ENCODE results near the gene HTR5A.

HTR5A gene

DNA sequence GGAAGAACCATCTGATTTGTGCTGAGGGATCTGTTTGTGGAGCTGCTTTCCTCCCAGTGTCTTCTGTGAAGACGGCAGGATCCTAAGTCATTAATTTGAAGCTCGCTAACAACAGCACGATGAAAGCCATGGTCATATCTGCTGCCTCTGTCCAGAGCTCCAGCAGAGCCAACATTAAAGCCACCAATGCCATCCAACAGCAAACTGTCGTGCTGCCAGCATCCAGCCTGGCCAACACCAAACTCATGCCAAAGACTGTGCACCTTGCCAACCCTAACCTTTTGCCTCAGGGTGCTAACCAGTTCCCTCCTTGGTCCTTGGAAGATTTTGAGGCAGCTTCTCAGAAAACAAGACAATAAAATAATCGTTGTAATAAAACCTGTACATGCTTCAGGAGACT is 36.2 kb downstream of the HTR5A start:
- no peak for FAIRE-seq
- DNase-seq (ENCODE audit: insufficient read length, low spot score) = no peak
- TF ChIP-seq POLR2A (IDR thresholded peaks at IDR 0.05; ENCODE audit: low read depth, low read length) = no peak

- DNase-seq (ENCODE audit: insufficient read length, low spot score) (no peak), FAIRE-seq (no peak)
- TF ChIP-seq POLR2A (IDR thresholded peaks at IDR 0.05; ENCODE audit: low read depth, low read length) = no peak
Measured at GRCh38 chr7:155107126-155107525, 37.0 kb downstream of the HTR5A start.

DNA sequence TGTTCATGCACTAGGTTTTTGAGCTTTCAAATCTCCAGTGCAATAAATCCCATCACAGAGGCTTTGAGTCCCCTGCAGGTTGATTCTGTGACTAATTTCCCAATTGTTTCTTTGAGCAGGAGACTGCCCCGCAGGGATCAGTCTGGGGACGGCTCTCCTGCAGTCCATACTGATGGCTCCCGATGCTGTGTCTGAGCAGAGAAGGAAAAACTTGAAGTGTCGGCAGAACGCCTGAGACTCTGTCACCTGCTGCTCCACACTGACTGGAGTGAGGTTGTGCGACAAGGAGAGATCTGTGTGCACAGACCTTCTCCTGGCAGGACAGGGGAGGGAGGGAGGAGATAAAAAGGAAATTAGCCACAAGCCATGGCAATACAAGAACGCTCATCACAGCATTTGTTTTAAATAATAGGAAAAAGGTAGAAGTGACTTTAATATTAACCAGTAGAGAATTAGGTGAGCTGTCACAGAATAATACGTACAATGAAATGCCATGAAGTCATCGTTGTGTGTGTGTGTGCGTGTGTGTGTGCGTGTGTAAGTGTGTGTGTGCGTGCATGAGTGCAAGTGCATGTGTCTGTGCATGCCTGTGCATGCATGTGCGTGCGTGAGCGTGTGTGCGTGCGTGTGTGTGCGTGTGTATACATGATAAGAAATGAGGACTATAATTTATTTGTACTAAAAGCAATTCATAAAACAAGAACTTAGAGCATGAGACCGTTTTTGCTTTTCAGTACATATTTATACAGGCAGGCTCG is 38.2 kb downstream of the HTR5A start:
- DNase-seq (ENCODE audit: insufficient read length, low spot score) (no peak), FAIRE-seq (no peak)
- no peak for TF ChIP-seq POLR2A (IDR thresholded peaks at IDR 0.05; ENCODE audit: low read depth, low read length)

- no peak for DNase-seq (ENCODE audit: insufficient read length, low spot score)
- no peak for TF ChIP-seq POLR2A (IDR thresholded peaks at IDR 0.05; ENCODE audit: low read depth, low read length)
- FAIRE-seq = no peak
Measured at GRCh38 chr7:155109121-155109520, 39.0 kb downstream of the HTR5A start.

DNA sequence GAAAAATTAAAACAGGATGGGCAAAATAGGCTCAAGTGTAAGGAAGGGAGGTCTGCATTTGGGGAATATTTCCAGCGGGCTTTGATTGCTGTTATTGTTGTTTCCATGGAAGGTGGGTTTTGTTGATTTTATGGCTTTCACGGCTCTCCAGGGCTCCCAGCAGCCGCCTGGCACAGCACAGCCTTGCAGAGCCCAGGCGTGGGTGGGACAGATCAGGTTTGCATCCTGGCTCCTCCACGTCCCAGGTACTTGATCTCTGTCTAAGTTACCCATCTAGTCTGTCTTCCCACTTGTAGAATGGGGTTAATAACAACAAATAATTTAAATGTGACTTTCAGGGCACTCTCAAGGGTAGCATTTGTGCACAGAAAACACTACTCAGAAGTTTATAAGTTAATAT is 45.2 kb downstream of the HTR5A start:
- no peak for DNase-seq (ENCODE audit: insufficient read length, low spot score)
- no peak for TF ChIP-seq POLR2A (IDR thresholded peaks at IDR 0.05; ENCODE audit: low read depth, low read length)
- no peak for FAIRE-seq

- FAIRE-seq = no peak
- peak; percentile 16 for DNase-seq (ENCODE audit: insufficient read length, low spot score)
- no peak for TF ChIP-seq POLR2A (IDR thresholded peaks at IDR 0.05; ENCODE audit: low read depth, low read length)
Measured at GRCh38 chr7:155119801-155120382, 49.8 kb downstream of the HTR5A start.

- DNase-seq (ENCODE audit: insufficient read length, low spot score) (no peak), FAIRE-seq (no peak)
- no peak for TF ChIP-seq POLR2A (IDR thresholded peaks at IDR 0.05; ENCODE audit: low read depth, low read length)
Measured at GRCh38 chr7:155120460-155120859, 50.3 kb downstream of the HTR5A start.

- FAIRE-seq (no peak), DNase-seq (ENCODE audit: insufficient read length, low spot score) (no peak)
- TF ChIP-seq POLR2A (IDR thresholded peaks at IDR 0.05; ENCODE audit: low read depth, low read length) = no peak
Measured at GRCh38 chr7:155122831-155123230, 52.7 kb downstream of the HTR5A start.

GRCh38 chr7:155123413-155123812 is 53.3 kb downstream of the HTR5A start:
- TF ChIP-seq POLR2A (IDR thresholded peaks at IDR 0.05; ENCODE audit: low read depth, low read length) = no peak
- DNase-seq (ENCODE audit: insufficient read length, low spot score) (no peak), FAIRE-seq (no peak)

GRCh38 chr7:155124706-155125105 is 54.6 kb downstream of the HTR5A start:
- DNase-seq (ENCODE audit: insufficient read length, low spot score) = no peak
- no peak for TF ChIP-seq POLR2A (IDR thresholded peaks at IDR 0.05; ENCODE audit: low read depth, low read length)
- FAIRE-seq = no peak

DNA sequence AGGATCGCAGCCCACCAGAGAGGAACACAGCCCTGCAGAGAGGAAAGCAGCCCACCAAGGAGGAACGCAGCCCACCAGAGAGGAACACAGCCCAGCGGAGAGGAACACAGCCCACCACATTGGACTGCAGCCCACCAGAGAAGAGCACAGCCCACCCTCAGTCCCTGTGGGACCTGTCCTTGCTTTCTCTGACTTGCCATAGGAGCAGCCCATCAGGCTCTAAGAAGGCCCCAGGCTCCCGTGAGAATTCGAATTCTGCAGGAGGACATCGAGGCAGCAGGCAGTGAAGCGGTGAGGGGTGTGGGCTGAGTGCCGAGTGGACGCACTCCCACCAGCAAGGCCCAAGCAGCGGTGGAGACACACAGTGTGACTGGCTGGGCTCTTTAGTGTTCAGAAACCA is 59.1 kb downstream of the HTR5A start:
- FAIRE-seq (no peak), DNase-seq (ENCODE audit: insufficient read length, low spot score) (no peak)

GRCh38 chr7:155129789-155130188 is 59.7 kb downstream of the HTR5A start:
- no peak for FAIRE-seq
- no peak for TF ChIP-seq POLR2A (IDR thresholded peaks at IDR 0.05; ENCODE audit: low read depth, low read length)
- DNase-seq (ENCODE audit: insufficient read length, low spot score) = no peak

More for the DNA sequence above, 59.1 kb downstream of the HTR5A start:
- no peak for TF ChIP-seq POLR2A (IDR thresholded peaks at IDR 0.05; ENCODE audit: low read depth, low read length)

DNA sequence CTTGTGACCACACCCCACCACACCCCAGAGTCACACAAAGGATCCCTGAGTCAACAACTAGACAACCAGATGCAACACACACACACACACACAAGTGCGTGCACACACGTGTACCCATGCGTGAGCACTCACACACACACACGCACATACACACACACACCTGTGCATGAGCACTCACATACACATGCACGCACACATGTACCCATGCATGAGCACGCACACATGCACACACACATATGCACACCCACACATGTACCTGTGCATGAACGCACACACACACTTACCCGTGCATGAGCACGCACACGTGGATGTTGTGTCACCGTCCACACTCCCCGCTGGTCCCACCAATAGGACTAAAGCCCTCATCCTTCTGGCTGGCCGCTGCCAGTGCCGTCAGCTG is 60.4 kb downstream of the HTR5A start:
- FAIRE-seq = no peak

DNA sequence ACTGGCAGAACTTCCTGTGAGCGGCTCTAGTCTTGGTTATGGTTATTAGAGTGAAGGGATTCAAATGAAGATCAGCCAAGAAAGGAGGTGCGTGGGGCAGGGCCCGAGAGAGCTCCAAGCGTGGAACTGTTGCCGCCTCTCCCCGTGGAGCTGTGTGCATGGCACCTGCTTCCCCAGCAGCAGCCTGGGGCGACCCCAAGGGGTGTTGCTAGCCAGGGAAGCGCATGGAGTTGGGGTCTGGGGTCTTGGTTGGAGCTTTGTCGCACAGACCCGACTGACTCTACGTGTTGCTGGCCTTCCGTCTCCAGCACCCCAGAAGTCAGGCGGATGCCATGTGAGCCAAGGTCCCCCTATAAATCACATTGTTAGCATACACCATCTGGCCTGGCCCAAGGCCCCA is 61.0 kb downstream of the HTR5A start:
- TF ChIP-seq POLR2A (IDR thresholded peaks at IDR 0.05; ENCODE audit: low read depth, low read length) = no peak
- no peak for DNase-seq (ENCODE audit: insufficient read length, low spot score)
- FAIRE-seq = no peak

More for the DNA sequence above, 60.4 kb downstream of the HTR5A start:
- TF ChIP-seq POLR2A (IDR thresholded peaks at IDR 0.05; ENCODE audit: low read depth, low read length) = no peak
- DNase-seq (ENCODE audit: insufficient read length, low spot score) = no peak

- FAIRE-seq = no peak
- no peak for TF ChIP-seq POLR2A (IDR thresholded peaks at IDR 0.05; ENCODE audit: low read depth, low read length)
- no peak for DNase-seq (ENCODE audit: insufficient read length, low spot score)
Measured at GRCh38 chr7:155132431-155132830, 62.3 kb downstream of the HTR5A start.
